HepG2 (cell line): ENCODE data around the gene CMTM1. TPM values are rescaled to one million over a fixed set of nuclear protein-coding genes. Genes with fewer than 3 reads are reported as not detected.
A peak's percentile ranks its signal among the peaks of the same experiment; 100 is the strongest.

Experiments
- CC2D1A ChIP-seq: sonication (generic); formaldehyde crosslinking; IDR thresholded peaks from 2 replicates; pipeline ENCODE4 v1.8.1; 2023; ENCODE audit warnings: mild to moderate bottlenecking, missing genetic modification reagents
- DNMT1 ChIP-seq: sonication (generic); formaldehyde crosslinking; IDR thresholded peaks from 2 replicates; pipeline ENCODE4 v1.5.1; 2020; ENCODE audit warnings: mild to moderate bottlenecking, missing genetic modification reagents
- KLF12 ChIP-seq: sonication (generic); formaldehyde crosslinking; IDR thresholded peaks from 2 replicates; pipeline ENCODE4 v1.4.0; 2020; ENCODE audit warnings: missing genetic modification reagents, borderline replicate concordance
- NAIF1 ChIP-seq: sonication (generic); formaldehyde crosslinking; IDR thresholded peaks from 2 replicates; pipeline ENCODE4 v1.5.0; 2020; ENCODE audit warnings: mild to moderate bottlenecking, missing genetic modification reagents, borderline replicate concordance
- POLR2G ChIP-seq: fragments of 200-400 bp; formaldehyde crosslinking; IDR thresholded peaks from 2 replicates; pipeline ENCODE4 v1.6.1; 2018; ENCODE audit warnings: mild to moderate bottlenecking, low read depth, low read length, moderate library complexity
- RERE ChIP-seq: IDR thresholded peaks from 2 replicates; pipeline ENCODE4 v1.6.1; 2016; ENCODE audit warnings: low read depth, missing genetic modification reagents, missing compliant biosample characterization
- RFXANK ChIP-seq: IDR thresholded peaks from 2 replicates; pipeline ENCODE4 v1.6.1; 2016
- SKI ChIP-seq: fragments of 450-650 bp; IDR thresholded peaks from one replicate; pipeline ENCODE4 v1.6.1; 2018; ENCODE audit warnings: mild to moderate bottlenecking; ENCODE audit not compliant: partially characterized antibody
- SNRNP70 ChIP-seq: fragments of 200-400 bp; formaldehyde crosslinking; IDR thresholded peaks from 2 replicates; pipeline ENCODE4 v1.6.1; 2017; ENCODE audit warnings: mild to moderate bottlenecking, low read depth, low read length, moderate library complexity
- ZFAT ChIP-seq: sonication (generic); formaldehyde crosslinking; conservative IDR thresholded peaks from 2 replicates; pipeline ENCODE4 v1.8.1; 2023; ENCODE audit warnings: missing genetic modification reagents, inconsistent platforms
- ZMAT3 ChIP-seq: sonication (generic); formaldehyde crosslinking; conservative IDR thresholded peaks from 2 replicates; pipeline ENCODE4 v1.7.0; 2021; ENCODE audit warnings: missing genetic modification reagents
- ZNF142 ChIP-seq: sonication (generic); formaldehyde crosslinking; IDR thresholded peaks from 2 replicates; pipeline ENCODE4 v1.4.0; 2020; ENCODE audit warnings: missing genetic modification reagents
- ZNF337 ChIP-seq: sonication (generic); formaldehyde crosslinking; IDR thresholded peaks from 2 replicates; pipeline ENCODE4 v1.5.1; 2020; ENCODE audit warnings: missing genetic modification reagents, low read depth, mild to moderate bottlenecking, borderline replicate concordance
- ZNF496 ChIP-seq: sonication (generic); formaldehyde crosslinking; IDR thresholded peaks from 2 replicates; pipeline ENCODE4 v1.8.1; 2023; ENCODE audit warnings: mild to moderate bottlenecking, moderate library complexity, missing genetic modification reagents; ENCODE audit not compliant: insufficient replicate concordance
- ZNF616 ChIP-seq: sonication (generic); formaldehyde crosslinking; IDR thresholded peaks from 2 replicates; pipeline ENCODE4 v1.5.0; 2020; ENCODE audit warnings: low read depth, mild to moderate bottlenecking, missing genetic modification reagents
- ZNF773 ChIP-seq: sonication (generic); formaldehyde crosslinking; IDR thresholded peaks from 2 replicates; pipeline ENCODE4 v1.4.0; 2020; ENCODE audit warnings: missing genetic modification reagents, borderline replicate concordance
- polyA plus RNA-seq, 8 experiments: library from polyadenylated mRNA; depleted of rRNA in 3 of 8; stranded (reverse) in 7 of 8; unstranded in 1 of 8; fragments of >200 nt; fragmentation: Illumina TruSeq in 4 of 8; extraction: Trizol in 4 of 8; gene quantifications; 2 replicates each; pipeline versions ENCODE4 v1.2.1 to v1.2.3, GENCODE V29; 2011 to 2016; ENCODE audit warnings: low read depth in 4 of 8, missing spikeins in 1 of 8, mixed read lengths in 1 of 8; ENCODE audit not compliant: insufficient read depth in 1 of 8
- total RNA-seq, 5 experiments: library from RNA; depleted of rRNA; stranded (reverse); fragments of >200 nt; fragmentation: Illumina TruSeq; extraction: Trizol; gene quantifications; 2 replicates each; pipeline ENCODE4 v1.2.3, GENCODE V29; 2016; ENCODE audit warnings: low read depth in 1 of 5

CMTM1 gene
- total and polyA plus RNA-seq, 2 of the 13 experiments (the other 11 are each of a cell fraction or from before 2014, with no cell fraction given): 1.7 to 2.9 TPM

GRCh38 chr16:66603537-66604375, 37.5 kb downstream of the CMTM1 start (continued):
- no peak for TF ChIP-seq RERE (CRISPR knock-in tag)
- TF ChIP-seq ZFAT: no peak
- TF ChIP-seq ZNF616 (CRISPR knock-in tag): no peak
- TF ChIP-seq ZNF496 (CRISPR knock-in tag): no peak
- peak; percentile 70 for TF ChIP-seq POLR2G
- 0 out of 2 replicates have a peak, but pooled peaks have one; percentile 56 for TF ChIP-seq ZNF337 (CRISPR knock-in tag)
- TF ChIP-seq RFXANK (CRISPR knock-in tag): no peak
- no peak for TF ChIP-seq KLF12 (CRISPR knock-in tag)
- no peak for TF ChIP-seq CC2D1A (CRISPR knock-in tag)
- TF ChIP-seq SNRNP70: no peak
- TF ChIP-seq SKI: peak; percentile 63
- no peak for TF ChIP-seq ZNF773 (CRISPR knock-in tag)
- TF ChIP-seq NAIF1: no peak
- TF ChIP-seq DNMT1 (CRISPR knock-in tag): peak; percentile 58; the same call in 1 of the 2 replicates
- no peak for TF ChIP-seq ZNF142 (CRISPR knock-in tag)
- peak; percentile 3; the same call in 1 of the 2 replicates for TF ChIP-seq ZMAT3 (CRISPR knock-in tag)
